ENCODE data around the gene RAB11FIP4.

Gene RAB11FIP4

DNA sequence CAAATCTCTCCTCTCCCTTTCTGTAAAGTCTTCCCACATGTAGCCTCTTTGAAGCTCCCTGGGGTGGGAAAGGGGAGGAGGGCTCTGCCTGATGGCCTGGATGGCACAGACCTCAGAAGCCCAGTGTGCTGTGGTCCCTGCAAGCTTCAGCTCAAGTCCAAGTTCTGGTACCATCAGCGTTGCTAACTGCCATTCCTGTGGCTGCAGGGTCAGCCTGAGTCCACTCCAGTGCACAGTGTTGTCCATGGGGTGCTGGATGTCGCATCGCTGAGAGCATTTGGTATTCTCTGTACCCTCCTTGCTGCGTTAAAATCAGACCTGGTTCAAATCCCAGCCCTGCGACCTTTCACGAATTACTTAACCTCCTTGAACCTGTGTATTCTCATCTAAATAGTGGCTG, 105.1 kb downstream of the RAB11FIP4 start:
- in situ Hi-C loops (cut with MboI; ENCODE audit: low sequenced_read_pairs): no loop called here

DNA sequence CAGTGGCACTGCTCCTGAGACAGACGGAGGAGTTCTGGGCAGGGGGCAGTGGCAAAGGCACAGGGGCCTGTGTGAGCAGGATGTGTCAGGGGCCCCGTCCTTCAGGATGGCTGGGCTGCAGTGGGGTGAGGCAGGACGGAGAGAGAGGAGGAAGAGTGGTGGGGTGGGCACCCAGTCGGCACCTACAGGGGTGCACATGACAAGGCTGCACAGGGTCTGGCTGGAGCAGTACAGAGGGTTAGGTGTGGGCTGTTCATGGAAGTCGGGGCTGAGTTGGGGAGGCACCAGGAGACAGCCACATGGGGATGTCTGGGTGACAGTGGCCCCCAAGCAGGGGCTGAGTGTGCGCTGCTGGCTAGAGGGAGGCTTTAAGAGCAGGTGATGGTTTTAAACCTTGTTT, 106.0 kb downstream of the RAB11FIP4 start:
- in situ Hi-C loops (cut with MboI; ENCODE audit: low sequenced_read_pairs): no loop called here

DNA sequence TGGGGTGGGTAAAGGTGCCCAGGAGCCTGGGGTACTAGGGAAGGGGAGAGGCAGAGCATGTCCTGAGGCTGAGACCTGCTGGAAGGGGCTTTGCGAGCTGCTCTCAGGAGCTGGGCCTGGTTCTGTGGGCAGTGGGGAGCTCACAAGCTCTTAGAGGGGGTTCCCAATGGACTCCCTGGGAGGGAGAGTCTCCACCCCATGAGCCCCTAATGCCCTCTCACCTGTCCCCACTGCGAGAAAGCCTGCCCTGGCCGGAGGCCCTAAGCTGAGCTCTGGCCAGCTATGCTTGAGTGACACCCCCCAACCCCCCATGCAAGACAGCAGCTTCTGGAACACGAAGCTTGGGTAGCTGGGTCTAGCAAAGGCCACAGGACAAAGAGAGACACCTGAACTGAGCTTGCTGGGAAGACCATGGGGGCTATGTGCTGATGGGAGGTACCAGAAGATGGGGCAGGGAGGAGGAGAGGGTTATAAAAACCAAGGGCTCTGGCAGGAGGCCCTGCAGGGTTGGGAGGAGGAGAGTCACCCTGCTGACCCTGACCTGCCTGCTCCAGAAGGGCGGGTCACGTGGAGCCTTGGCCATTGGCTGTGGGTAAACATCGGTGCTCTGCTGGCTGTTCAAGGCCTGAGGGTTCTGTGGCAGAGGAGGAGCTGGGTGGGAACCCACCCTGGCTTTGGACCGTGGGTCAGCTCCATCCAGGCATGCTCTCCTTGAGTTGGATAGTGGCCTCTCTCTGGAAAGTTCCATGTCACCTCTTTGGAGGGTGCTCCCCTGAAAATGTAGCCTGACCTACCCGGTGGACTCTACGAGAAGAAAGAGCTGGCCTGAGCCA, 106.7 kb downstream of the RAB11FIP4 start:
- in situ Hi-C loops (cut with MboI; ENCODE audit: low sequenced_read_pairs): no loop called here

DNA sequence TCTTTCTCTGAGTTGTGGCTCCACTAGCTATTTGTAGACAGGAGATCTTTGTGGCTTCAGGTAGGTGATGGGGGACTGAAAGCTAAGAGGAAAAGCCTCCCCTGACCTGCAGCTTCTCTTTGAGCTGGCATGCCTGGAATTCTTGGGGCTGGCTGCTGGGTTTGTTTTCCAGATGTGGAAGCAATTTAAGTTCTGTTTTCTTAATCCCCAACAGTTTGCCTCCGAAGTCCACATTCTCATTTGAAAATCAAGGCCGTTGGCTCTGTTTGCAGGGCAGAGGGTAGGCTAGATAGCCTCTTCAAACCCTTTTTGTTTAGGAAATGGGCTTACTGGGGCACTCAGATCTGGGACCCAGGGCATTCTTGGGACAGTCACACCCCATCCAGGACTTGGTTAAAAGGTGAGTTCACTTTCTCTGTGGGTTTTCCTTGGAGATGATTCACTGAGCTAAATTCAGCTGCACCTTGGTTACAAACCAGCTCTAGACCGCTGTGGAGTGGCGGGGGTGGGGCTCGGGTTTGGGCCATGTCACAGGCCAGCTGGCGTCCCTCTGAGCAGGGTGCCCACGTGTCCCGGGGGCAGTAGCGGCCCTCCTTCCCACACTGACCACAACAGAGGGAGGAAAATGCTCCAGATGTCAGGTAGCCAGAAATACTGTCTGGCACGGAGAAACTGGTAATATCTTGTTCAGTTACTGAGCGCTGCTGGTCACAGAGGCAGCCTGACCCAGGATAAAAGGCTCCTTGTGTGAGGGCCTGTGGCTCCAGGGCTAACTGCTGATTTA, 108.5 kb downstream of the RAB11FIP4 start:
- in situ Hi-C loops (cut with MboI; ENCODE audit: low sequenced_read_pairs): no loop called here

DNA sequence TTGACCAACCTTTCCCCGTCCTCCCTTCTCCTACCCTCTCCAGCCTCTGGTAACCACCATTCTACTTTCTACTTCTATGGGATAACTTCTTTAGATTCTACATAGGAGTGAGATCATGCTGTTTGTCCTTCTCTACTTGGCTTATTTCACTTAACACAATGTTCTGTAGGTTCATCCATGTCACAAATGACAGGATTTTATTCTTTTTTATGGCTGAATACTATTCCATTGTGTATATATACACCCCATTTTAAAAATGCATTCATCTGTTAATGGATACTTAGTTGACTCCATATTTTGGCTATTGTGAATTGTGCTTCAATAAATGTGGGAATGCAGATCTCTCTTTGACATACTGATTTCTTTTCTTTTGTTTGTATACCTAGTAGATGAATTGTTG, 115.0 kb downstream of the RAB11FIP4 start:
- in situ Hi-C loops (cut with MboI; ENCODE audit: low sequenced_read_pairs): no loop called here

DNA sequence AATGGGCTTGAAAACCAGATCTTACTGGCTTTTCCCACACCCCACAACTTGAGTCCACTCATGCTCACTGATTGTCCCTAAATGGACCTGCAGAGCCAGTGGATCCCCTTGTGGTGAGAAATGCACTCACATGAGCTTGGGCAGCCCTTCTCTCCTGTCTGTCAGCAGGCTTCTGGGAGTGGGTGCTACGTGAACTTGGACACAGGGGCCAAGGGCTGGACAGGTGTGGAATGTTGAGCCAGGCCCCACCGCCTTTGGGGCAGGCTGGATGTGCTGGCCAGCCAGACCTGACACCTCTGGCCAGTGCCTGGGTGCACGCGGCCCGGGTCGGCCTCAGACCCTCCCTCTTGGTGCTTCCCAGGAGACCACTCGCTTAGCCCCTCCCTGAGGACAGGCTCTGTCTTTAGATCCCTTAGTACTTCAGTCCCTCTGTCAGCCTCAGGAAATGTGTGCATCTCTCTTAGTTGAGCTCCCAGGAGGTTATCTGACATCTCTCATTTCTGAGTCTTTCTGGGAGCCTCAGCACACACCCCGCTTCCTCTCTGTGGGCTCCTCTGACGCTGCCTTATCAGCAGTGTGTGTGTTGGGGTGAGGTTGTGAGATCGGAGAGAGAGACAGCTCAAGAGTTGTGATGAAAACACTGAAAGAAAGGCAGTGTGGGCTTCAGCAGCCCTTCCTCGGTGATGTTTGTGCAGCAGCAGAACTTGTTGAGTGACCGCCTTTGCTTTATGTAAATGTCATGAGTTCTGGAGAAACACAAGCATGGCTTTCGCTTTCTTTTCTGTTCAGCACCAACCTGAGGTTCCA, 117.0 kb downstream of the RAB11FIP4 start:
- in situ Hi-C loops (cut with MboI; ENCODE audit: low sequenced_read_pairs): no loop called here

DNA sequence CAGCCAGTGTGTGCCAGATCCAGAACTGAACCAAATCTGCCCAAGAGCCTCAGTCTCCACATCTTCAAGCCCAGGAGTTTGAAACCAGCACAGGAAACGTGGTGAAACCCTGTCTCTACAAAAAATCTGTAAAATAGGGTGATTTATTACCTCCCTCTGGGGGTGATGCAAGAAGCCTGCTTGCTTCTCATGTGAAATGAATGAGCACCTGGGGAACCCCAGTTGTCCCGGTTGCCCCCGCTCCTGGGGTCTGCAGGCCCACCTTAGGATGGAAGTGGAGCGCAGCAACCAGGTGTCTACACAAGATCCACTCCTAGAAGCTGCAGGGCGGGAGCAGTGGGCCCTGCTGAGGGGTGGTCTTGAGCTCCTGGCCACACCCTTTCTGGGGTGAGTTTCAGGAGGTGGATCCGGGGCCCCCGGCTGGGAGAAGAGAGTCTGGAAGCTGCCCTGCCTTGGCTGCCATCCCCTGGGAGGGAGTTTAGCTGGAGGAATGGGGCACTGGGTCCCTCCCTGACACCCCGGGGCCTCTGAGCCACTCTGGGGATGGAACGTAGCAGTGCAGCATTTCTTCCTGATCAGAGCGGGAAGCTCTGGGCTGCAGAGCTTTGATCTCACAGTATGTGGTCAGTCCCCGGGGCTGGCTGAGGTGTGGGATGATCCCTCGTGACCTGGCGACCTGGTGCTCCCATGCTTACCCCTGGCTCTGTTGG, 117.8 kb downstream of the RAB11FIP4 start:
- in situ Hi-C loops (cut with MboI; ENCODE audit: low sequenced_read_pairs): no loop called here

DNA sequence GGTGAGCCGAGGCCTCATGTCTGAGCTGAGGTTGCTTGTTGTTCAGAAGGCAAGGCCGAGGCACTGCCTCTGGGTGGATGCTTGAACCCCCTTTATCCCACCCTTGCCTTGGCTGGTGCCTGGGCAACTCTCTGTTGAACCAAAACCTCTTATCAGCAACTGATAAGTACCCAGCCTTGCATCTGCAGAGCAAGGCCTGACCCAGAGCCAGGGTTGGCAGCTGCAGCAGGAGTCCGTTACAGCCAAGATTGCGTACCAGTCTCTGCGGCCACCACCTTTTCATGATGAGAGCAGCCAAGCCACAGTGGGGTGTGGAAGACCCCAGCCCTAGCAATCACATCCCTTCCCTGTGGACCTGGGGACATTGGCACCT, 118.3 kb downstream of the RAB11FIP4 start:
- in situ Hi-C loops (cut with MboI; ENCODE audit: low sequenced_read_pairs): no loop called here

DNA sequence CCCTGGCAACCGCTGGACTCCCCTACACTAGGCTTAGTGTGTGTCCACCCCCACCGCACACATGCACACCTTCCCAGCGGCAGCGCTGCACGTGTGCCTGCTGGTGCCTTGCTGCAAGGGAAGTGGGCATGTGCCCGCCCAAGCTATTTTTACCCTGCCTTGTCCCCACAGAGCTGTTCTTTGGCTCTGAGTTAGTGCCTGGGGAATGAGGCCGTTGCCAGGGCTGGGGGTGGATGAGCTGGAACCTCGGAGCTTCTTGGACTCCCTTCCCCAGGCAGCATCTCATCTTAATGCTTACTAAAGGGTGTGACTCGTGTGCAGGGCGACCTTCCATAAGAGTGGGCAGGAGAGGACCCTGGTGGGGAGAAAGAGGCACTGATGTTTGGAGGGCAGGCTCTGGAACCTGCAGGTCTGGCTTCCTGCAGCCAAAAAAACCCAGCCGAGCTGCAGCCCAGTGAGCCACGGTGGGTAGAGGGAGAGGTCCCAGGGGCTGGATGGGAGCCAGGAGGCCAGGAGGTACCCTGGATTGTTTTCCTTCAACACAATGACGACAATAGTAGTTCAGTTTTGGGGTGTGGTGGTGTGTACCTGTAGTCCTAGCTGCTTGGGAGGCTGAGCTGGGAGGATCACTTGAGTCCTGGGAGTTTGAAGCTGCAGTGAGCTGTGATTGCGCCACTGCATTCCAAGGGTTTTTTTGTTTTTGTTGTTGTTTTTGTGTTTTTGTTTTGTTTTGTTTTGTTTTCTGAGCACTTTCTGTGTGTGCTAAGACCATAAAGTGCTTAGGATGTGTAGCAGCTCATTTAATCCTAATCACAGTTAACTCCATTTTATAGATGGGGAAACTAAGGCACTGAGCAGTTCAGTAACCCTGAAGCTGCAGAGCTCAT, 119.1 kb downstream of the RAB11FIP4 start:
- in situ Hi-C loops (cut with MboI; ENCODE audit: low sequenced_read_pairs): no loop called here

DNA sequence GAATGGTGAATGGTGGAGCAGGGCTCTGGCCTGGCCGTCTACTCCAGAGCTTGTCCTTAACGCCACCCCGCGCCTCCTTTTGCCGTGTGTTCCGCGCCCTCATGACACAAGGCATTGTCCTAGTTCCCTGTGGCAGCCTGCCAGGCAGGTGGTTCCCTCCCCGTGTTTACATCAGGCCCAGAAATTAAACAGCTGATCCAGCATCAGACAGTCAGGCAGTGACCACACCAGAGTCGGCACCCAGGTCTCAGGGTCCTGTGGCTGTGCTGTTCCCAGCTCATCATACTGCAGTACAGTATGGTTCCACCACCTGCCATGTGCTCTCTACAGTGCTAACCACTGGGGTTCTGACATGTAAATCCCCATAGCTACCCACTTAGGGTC, 119.7 kb downstream of the RAB11FIP4 start:
- in situ Hi-C loops (cut with MboI; ENCODE audit: low sequenced_read_pairs): no loop called here

DNA sequence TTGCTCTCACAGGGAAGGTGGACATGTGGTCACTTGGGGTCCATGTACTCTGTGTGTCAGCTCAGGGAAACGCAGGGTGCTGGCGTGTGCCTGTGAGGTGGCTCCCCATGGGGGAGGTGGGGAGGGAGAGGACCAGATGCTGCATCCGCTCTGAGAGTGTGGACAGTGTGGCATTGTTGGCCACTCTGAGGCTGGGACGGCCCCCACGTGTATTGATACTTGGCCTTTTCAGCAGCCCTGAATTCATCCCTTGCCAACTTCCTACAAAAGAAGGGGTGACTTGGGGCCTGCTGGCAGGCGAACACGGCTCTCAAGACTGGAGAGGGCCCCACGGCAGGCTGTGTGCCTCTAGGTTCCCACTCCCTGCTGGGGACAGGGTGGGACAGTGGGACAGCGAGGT, 120.1 kb downstream of the RAB11FIP4 start:
- in situ Hi-C loops (cut with MboI; ENCODE audit: low sequenced_read_pairs): no loop called here

DNA sequence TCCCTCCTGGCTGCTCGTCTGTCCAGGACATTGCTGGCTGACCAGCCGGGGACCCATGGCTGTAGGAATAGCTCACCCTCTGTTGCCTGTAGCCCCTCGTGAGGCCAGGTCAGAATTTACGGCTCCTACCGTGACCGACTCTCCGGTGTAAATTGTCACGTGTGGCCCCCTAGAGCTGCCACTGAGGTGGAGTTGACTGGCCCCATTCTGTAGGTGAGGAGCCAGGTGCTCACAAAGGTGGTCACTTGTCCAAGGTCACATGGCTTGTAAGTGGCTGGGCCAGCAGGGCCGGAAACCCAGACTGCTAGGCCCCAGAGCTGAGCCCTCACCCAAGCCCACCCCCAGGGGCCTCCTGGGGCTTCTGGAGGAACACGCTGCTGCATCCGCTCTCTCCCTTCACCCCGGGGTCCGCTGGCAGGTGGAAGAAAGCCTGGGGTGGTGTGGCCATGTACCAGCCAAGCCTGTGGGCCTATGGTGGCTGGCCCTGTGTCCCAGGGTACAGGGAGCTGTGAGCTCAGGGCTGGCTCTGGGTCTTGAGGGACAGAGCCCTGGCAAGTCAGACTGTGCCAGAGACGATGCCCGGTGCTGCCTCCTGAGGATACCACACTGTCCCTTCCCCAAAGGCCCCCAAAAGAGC, 120.7 kb downstream of the RAB11FIP4 start:
- in situ Hi-C loops (cut with MboI; ENCODE audit: low sequenced_read_pairs): no loop called here

DNA sequence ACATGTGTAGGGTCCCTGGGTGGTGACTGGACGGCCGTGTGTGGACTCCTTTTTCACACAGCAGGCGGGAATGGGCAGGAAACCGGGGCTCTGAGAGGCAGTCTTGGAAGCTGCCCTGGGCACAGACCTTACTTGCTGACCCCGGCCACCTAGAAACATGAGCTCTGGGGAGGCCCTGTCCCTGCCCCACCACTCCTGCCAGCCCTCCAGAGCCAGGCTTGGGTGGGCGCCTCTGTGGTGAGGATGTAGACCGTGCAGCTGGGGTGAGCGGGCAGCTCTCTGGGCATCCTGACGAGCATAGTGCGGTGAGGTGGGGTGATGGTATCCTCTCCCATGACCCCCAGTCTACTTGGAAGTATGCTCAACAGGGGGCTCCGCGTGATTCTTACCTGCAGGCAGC, 121.3 kb downstream of the RAB11FIP4 start:
- in situ Hi-C loops (cut with MboI; ENCODE audit: low sequenced_read_pairs): no loop called here

DNA sequence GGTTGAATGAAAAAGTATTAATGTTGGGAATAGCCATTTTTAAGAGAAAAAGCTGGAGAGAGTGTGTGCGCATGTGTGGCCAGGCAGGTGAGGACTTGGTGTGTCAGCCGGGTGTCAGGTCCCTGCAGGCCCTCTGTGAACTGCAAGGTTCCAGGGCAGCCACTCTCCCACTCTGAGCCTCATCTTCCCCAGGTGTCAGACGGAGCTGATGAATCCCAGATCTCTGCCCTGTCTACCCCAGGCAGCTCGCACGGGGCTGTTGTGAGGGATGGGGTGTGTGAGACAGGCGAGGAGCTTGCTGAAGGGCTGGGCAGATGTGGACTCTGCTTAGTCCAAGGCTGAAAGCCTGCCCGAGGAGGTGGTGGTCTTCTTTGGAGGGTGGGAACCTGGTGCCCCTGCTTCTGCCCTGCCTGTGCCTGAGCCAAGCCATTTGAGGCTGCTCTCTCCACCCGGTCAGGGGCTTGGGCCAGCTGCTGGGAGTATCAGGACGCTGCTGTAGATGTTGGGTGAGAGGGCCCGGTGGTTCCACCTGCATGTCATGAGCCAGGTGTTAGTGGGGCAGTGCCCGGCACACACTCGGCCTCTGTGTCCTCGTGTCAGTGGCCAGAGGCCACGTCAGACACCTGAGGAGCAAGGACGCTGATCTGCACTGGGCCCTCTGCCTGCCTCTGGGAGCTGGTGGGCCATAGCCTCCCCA, 122.4 kb downstream of the RAB11FIP4 start:
- in situ Hi-C loops (cut with MboI; ENCODE audit: low sequenced_read_pairs): no loop called here

DNA sequence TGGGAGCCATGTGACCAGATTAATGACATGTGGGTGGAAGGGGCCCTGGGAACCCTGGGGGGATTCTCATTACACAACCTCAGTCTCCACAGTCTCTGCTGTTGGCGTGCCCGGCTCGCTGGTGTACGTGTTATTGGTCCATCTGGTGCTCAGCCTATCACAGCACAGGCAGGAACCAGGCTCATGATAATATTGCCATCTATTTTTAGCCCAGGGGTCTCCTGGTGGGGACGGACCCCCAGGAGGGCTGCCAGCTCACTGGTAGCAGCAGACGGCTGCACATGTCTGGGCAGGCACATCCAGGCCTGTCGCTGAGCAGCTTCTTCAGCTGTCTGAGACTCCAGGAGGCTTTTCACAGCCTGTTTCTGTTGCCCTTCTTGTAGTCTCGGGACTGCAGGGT, 123.8 kb downstream of the RAB11FIP4 start:
- in situ Hi-C loops (cut with MboI; ENCODE audit: low sequenced_read_pairs): no loop called here

DNA sequence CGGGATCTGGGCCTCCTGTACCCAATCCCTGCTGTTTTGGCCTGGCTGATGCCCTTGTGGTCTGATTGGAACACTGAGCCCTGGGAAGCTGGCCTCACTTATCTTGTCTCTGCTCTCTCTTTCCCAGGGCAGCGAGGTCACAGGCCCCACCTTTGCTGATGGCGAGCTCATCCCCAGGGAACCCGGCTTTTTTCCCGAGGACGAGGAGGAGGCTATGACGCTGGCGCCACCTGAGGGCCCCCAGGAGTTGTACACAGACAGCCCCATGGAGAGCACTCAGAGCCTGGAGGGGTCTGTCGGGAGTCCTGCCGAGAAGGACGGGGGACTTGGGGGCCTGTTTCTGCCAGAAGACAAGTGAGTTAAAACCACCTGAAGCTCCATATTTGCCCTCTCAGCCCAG, 126.0 kb downstream of the RAB11FIP4 start:
- in situ Hi-C loops (cut with MboI; ENCODE audit: low sequenced_read_pairs): no loop called here

DNA sequence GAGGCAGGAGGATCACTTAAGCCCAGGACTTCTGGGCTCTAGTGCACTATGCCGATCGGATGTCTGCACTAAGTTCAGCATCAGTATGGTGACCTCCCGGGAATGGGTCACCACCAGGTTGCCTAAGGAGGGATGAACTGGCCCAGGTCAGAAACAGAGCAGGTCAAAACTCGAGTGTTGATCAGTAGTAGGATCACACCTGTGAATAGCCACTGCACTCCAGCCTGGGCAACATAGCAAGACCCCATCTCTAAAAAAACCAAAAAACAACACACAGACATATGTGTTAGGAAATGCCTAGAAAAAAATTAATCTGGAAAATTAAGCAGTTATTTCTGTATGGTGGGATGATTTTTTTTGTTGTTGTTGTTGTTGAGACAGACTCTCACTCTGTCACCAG, 127.0 kb downstream of the RAB11FIP4 start:
- in situ Hi-C loops (cut with MboI; ENCODE audit: low sequenced_read_pairs): no loop called here

DNA sequence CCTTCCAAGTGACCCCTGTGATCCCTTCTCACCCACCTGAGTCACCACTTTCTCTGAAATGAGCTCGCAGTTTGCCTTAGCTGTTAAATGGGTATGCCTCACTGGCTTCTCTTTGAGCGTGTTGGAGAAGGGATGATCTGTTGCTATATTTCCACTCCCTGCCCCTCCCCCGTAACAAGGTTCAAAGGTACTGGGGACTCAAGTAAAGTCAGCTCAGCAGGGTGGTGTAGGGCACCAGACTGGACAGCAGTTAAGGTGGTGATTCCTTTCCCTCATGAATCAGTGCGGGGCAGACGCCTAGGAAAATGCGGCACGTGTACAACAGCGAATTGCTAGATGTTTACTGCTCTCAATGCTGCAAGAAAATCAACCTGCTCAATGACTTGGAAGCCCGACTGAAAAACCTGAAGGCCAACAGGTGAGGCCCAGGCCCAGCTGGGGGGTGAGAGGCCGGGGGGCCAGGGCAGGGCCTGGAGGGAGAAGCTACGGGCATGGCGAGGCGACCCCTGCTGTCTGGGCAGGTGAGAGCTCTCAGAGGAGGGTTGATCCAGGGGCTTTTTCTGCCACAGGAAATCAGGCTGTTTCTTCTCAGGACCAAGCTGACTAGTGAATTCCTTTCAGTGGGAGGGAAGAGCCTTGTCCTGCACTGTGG, 130.3 kb downstream of the RAB11FIP4 start:
- in situ Hi-C loops (cut with MboI; ENCODE audit: low sequenced_read_pairs): no loop called here

Data from hTERT RPE-1 (cell line).